Right lobe of liver (tissue), 6 donors: ENCODE measurements around the gene GPRC5C. TPM values are rescaled to one million over a fixed set of nuclear protein-coding genes. Genes with fewer than 3 reads are reported as not detected.

Experiments used
- ATAC-seq, 4 donors: fragments of 200-7000 bp; cut with Tn5 transposase; one replicate each; pipeline ENCODE4 v1.9.1; 2020; ENCODE audit warnings: mild to moderate bottlenecking in 4 of 4, moderate library complexity in 4 of 4
- DNase-seq, 3 donors: peaks; one replicate each; pipeline ENCODE4 v3.0.0-alpha.2; 2020
- H3K27ac ChIP-seq, 3 donors: fragments of 200-600 bp; one replicate each; pipeline ENCODE4 v1.8.0; 2022
- H3K27me3 ChIP-seq, 2 donors: fragments of 200-600 bp; one replicate each; pipeline ENCODE4 v1.8.0; 2022
- H3K36me3 ChIP-seq, 4 donors: fragments of 200-600 bp; sonication (generic) in 1 of 4; one replicate each; pipeline versions ENCODE4 v1.5.1 to v1.8.0; 2017 to 2022; ENCODE audit warnings: control low read depth in 1 of 4
- H3K4me1 ChIP-seq, 4 donors: fragments of 200-600 bp; sonication (generic) in 1 of 4; one replicate each; pipeline versions ENCODE4 v1.5.1 to v1.8.0; 2017 to 2022; ENCODE audit warnings: control low read depth in 1 of 4
- H3K4me3 ChIP-seq, 3 donors: fragments of 200-600 bp; one replicate each; pipeline ENCODE4 v1.8.0; 2022
- H3K9me3 ChIP-seq, 4 donors: fragments of 200-600 bp; sonication (generic) in 1 of 4; one replicate each; pipeline versions ENCODE4 v1.5.1 to v1.8.0; 2017 to 2022; ENCODE audit warnings: control low read depth in 1 of 4
- POLR2A ChIP-seq: fragments of 450-650 bp; IDR thresholded peaks from one replicate; pipeline ENCODE4 v1.6.1; 2017; ENCODE audit warnings: antibody characterized with exemption, mild to moderate bottlenecking
- WGBS: methylation state at CpG from one replicate; pipeline ENCODE4 v1.1.6; 2018; ENCODE audit warnings: low coverage, low lambda C conversion rate; ENCODE audit not compliant: insufficient coverage; ENCODE audit errors: missing lambda C conversion rate; 5-methylcytosine and 5-hydroxymethylcytosine counted together
- intact Hi-C, 2 donors: fragments of 100-400 bp; cut with DNase I; formaldehyde crosslinking; loops; one replicate each; pipeline versions ENCODE4 v1.11.2 to v1.14.1; 2022
- total RNA-seq, 6 experiments: library from RNA; depleted of rRNA in 2 of 6; stranded (reverse); fragments of >200 nt in 2 of 6; fragmentation: NEBNext Ultra II Directional in 3 of 6; extraction: Animal tissue kit (Norgen Biotek cat#: 25700) in 3 of 6; gene quantifications; one replicate each; pipeline versions ENCODE4 v1.1.0 to v1.2.4, GENCODE V29; 2016 to 2023
- TF ChIP-seq, protein P1 (sequence below), 4 donors: fragments of 200-600 bp in 3 of 4; fragments of 450-650 bp in 1 of 4; IDR thresholded peaks; one replicate each; pipeline versions ENCODE4 v1.5.1 to v1.8.0; 2016 to 2022; ENCODE audit warnings: antibody characterized with exemption in 4 of 4, mild to moderate bottlenecking in 2 of 4
- donor health status: DM: no; HTN: yes; CAD: no.
- donor health status: DM: no; HTN: no; CAD: no.
- donor health status: DM: no; HTN: no; CAD: no.
- donor health status: DM: no; HTN: yes; CAD: no.
- donor health status: DM: no; HTN: yes; CAD: no.

GPRC5C gene
- total RNA-seq, 6 experiments from 2014 or later = 120 to 215 (median 131) TPM

DNA sequence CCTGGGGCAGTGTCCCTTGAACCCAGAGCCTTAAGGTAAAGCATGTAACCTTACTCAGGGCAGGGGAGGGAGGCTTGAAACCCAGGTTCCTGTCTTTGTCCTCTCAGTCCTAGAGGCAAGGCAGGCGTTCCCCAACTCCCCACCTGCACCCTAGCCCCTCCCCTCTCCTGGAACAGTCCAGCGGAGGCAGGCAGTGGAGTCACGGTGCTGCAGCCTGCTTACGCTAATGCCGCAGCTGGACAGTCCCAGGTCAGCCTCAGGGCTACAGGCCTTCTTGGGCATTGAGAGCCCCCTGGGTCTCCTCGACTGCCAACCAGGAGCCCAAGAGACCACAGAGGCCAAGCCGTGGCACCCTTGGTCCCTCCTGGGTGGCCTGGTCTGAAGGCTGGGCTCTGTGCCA, 27.7 kb downstream of the GPRC5C start:
- Histone ChIP-seq H3K9me3 (no peaks in the 10 kb centered on the region), H3K4me3 (no peak overlapping the region), H3K36me3 (no peaks in the 10 kb centered on the region), H3K4me1 (peaks cover 0 to 14% (median 3%) of the 10 kb centered on the region in 4 donors), H3K27me3 (no peaks in the 10 kb centered on the region), H3K27ac (no peak overlapping the region)
- ATAC-seq (no peak), DNase-seq (no peak)
- intact Hi-C loops = loop anchor here (2.0 to 5.0 kb wide), 2 partner anchors 79 to 82 kb away; no protein-coding TSS in a partner anchor
- no peak for TF ChIP-seq POLR2A
- TF ChIP-seq, protein P1, sequence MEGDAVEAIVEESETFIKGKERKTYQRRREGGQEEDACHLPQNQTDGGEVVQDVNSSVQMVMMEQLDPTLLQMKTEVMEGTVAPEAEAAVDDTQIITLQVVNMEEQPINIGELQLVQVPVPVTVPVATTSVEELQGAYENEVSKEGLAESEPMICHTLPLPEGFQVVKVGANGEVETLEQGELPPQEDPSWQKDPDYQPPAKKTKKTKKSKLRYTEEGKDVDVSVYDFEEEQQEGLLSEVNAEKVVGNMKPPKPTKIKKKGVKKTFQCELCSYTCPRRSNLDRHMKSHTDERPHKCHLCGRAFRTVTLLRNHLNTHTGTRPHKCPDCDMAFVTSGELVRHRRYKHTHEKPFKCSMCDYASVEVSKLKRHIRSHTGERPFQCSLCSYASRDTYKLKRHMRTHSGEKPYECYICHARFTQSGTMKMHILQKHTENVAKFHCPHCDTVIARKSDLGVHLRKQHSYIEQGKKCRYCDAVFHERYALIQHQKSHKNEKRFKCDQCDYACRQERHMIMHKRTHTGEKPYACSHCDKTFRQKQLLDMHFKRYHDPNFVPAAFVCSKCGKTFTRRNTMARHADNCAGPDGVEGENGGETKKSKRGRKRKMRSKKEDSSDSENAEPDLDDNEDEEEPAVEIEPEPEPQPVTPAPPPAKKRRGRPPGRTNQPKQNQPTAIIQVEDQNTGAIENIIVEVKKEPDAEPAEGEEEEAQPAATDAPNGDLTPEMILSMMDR (IDR thresholded peaks at IDR 0.05) = no peak
- WGBS = 100% methylated on average over 1 of the region's 7 CpGs

DNA sequence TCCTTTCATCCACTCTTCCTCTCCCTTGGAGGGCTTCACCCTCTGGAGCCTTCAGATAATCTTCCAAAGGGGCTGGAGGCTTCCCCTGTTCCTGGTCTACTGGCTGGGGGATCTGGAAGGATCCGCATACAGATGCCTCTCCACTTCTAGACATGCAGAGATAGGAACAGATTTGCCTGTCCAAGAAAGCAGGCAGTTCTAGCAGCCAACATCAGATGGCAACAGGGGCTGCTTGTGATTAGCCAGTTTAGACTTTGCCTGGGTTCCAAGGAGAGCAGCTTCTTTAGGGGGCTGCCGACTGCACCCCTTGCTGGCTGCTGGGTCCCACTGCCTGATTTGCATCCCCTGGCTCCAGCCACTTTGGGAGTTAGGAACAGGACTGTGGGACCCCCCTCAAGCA, 28.4 kb downstream of the GPRC5C start:
- H3K27ac ChIP-seq = no peak overlapping the region

DNA sequence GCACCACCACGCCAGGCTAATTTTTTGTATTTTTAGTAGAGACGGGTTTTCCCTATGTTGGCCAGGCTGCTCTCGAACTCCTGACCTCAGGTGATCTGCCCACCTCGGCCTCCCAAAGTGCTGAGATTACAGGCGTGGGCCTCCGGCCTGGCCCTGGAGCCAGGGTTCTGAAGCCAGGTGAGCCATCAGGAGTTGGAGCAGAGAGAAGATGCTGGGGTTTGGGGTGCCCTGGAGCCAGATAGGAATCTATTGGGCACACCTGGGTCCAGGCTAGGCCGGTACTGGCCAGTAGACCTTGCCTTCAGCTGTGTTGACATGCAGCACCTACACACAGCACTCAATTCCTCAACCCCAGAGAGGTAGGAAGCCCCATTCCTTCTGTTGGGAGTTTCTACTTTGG, 29.1 kb downstream of the GPRC5C start:
- no peak overlapping the region for H3K4me3 ChIP-seq
- 90% methylated on average over 2 of the region's 7 CpGs for WGBS
- DNase-seq = no peak
- H3K27me3 ChIP-seq = no peaks in the 10 kb centered on the region
- H3K27ac ChIP-seq = no peak overlapping the region
- no peak for TF ChIP-seq POLR2A
- TF ChIP-seq, protein P1 (IDR thresholded peaks at IDR 0.05) = no peak
- H3K9me3 ChIP-seq = no peaks in the 10 kb centered on the region
- H3K4me1 ChIP-seq = peaks cover 0 to 7% (median 0%) of the 10 kb centered on the region in 4 donors
- ATAC-seq = no peak
- H3K36me3 ChIP-seq = no peaks in the 10 kb centered on the region
- intact Hi-C loops = no loop called here

More for the DNA sequence above, 28.4 kb downstream of the GPRC5C start:
- Histone ChIP-seq H3K4me1 (peaks cover 0 to 7% (median under 1%) of the 10 kb centered on the region in 4 donors), H3K27me3 (no peaks in the 10 kb centered on the region), H3K4me3 (no peak overlapping the region), H3K9me3 (no peaks in the 10 kb centered on the region), H3K36me3 (no peaks in the 10 kb centered on the region)
- WGBS = 88% methylated on average over 1 of the region's 2 CpGs
- ATAC-seq = no peak
- intact Hi-C loops = no loop called here
- TF ChIP-seq, protein P1 (IDR thresholded peaks at IDR 0.05) = no peak
- no peak for TF ChIP-seq POLR2A
- no peak for DNase-seq

GRCh38 chr17:74461611-74462010, 29.7 kb downstream of the GPRC5C start:
- TF ChIP-seq, protein P1 (IDR thresholded peaks at IDR 0.05) = no peak
- TF ChIP-seq POLR2A = no peak
- Histone ChIP-seq H3K9me3 (no peaks in the 10 kb centered on the region), H3K27me3 (no peaks in the 10 kb centered on the region), H3K4me1 (peaks cover 0 to 7% (median 0%) of the 10 kb centered on the region in 4 donors), H3K36me3 (no peaks in the 10 kb centered on the region), H3K27ac (no peak overlapping the region), H3K4me3 (no peak overlapping the region)
- intact Hi-C loops = no loop called here
- WGBS = 62% methylated on average over 2 of the region's 10 CpGs
- ATAC-seq (no peak), DNase-seq (no peak)
